HG03045 (cell line): ENCODE measurements around the gene AGMO.

Experiments
- ATAC-seq: cut with Tn5 transposase; IDR thresholded peaks from one replicate; pipeline ENCODE4 v1.9.1; 2021; ENCODE audit warnings: mild to moderate bottlenecking, moderate library complexity; ENCODE audit not compliant: unreplicated experiment

The AGMO gene

GRCh38 chr7:15402436-15403136 lies 159.2 kb downstream of the AGMO start:
- no peak for ATAC-seq

- ATAC-seq, result no peak
Measured at GRCh38 chr7:15400440-15400839, 161.4 kb downstream of the AGMO start.

- ATAC-seq, result no peak
Measured at GRCh38 chr7:15399441-15399840, 162.4 kb downstream of the AGMO start.

- no peak for ATAC-seq
Measured at GRCh38 chr7:15397922-15398760, 163.7 kb downstream of the AGMO start.

GRCh38 chr7:15397159-15397550 lies 164.7 kb downstream of the AGMO start:
- no peak for ATAC-seq

- no peak for ATAC-seq
Measured at GRCh38 chr7:15396210-15397158, 165.3 kb downstream of the AGMO start.

GRCh38 chr7:15389073-15389472 lies 172.7 kb downstream of the AGMO start:
- no peak for ATAC-seq

- no peak for ATAC-seq
Measured at GRCh38 chr7:15378494-15379145, 183.2 kb downstream of the AGMO start.

GRCh38 chr7:15376600-15376999 lies 185.2 kb downstream of the AGMO start:
- no peak for ATAC-seq

GRCh38 chr7:15370441-15370840 lies 191.4 kb downstream of the AGMO start:
- ATAC-seq, result no peak

GRCh38 chr7:15368653-15369052 lies 193.2 kb downstream of the AGMO start:
- ATAC-seq, result no peak

- no peak for ATAC-seq
Measured at GRCh38 chr7:15367897-15368296, 193.9 kb downstream of the AGMO start.

- ATAC-seq, result no peak
Measured at GRCh38 chr7:15358112-15358511, 203.7 kb downstream of the AGMO start.

- ATAC-seq, result no peak
Measured at GRCh38 chr7:15352421-15353206, 209.2 kb downstream of the AGMO start.

GRCh38 chr7:15345216-15345615 lies 216.6 kb downstream of the AGMO start:
- ATAC-seq, result no peak

- ATAC-seq, result no peak
Measured at GRCh38 chr7:15341817-15342216, 220.0 kb downstream of the AGMO start.

- no peak for ATAC-seq
Measured at GRCh38 chr7:15336146-15336545, 225.7 kb downstream of the AGMO start.

GRCh38 chr7:15335390-15335789 lies 226.4 kb downstream of the AGMO start:
- no peak for ATAC-seq

- ATAC-seq, result no peak
Measured at GRCh38 chr7:15334536-15335263, 227.1 kb downstream of the AGMO start.
